ENCODE measurements around the gene SDK2. TPM values are rescaled to one million over a fixed set of nuclear protein-coding genes. Genes with fewer than 3 reads are reported as not detected.

Gene SDK2
- total and polyA plus RNA-seq, 2 of the 4 experiments (the other 2 are of a cell fraction): under 0.01 to 0.03 TPM

DNA sequence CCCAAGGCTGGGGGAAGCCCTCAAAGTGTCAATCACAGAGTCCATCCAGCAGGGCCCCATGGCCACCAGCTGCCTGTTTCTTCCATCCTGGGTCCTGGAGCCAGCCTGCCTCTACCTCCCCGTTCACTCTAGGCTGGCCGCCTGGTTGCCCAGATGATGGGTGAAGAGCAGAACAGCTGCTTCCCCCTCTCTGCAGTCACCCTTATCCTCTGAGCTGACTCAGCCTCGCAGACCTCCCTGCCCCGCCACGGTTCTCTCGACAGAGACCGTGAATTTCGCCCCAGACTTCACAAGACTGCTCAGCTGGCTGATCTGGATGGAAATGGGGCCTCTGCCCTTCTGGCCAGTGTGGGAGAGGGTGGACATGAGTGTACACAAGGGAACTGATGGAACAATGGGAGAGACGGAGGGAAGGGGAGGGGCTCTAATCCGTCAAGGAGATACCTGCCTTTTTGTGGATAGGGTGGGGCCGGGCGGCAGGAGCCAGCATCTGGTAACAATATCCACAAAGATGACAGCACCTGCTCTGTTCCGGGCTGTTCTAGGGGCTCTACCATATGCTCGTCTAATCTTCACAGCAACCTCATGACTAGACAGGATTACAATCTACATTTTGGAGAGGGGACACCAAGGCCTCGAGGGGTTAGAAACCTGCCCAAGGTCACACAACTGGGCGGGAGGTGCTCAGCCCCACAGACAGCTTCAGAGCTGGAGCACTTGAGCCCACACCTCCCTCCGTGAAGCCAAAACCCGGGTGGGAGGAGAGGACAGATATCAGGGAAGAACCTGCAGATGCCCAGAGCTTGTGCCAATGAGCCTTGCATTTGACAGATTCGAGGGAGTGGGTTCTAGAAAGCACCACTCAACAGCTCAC, 136.0 kb downstream of the SDK2 start:
- no peak overlapping the region for H2AK9ac ChIP-seq (replicated peaks; ENCODE audit: low read depth, low read length, poor library complexity)
- CTCF ChIA-PET: no interaction called here
- no peaks in the 10 kb centered on the region for H3K4me1 ChIP-seq (ENCODE audit: control insufficient read depth, insufficient read depth, low read length)
- H4K20me1 ChIP-seq (ENCODE audit: insufficient read depth, low read length): no peaks in the 10 kb centered on the region
- no peak overlapping the region for H2BK5ac ChIP-seq (ENCODE audit: low read depth, low read length, poor library complexity, severe bottlenecking)
- no peaks in the 10 kb centered on the region for H3K9me3 ChIP-seq (ENCODE audit: control insufficient read depth, insufficient read depth, low read length)
- H3K79me1 ChIP-seq (ENCODE audit: low read depth in 1 of 2, low read length in 2 of 2): no peaks in the 10 kb centered on the region
- H3K27me3 ChIP-seq (ENCODE audit: control insufficient read depth, insufficient read depth, low read length): no peaks in the 10 kb centered on the region
- intact Hi-C loops (cut with micrococcal nuclease) (no loop called here), dilution Hi-C loops (cut with HindIII; ENCODE audit: low sequenced_read_pairs, unreplicated experiment) (no loop called here), in situ Hi-C loops (cut with MboI; ENCODE audit: low sequenced_read_pairs) (no loop called here)
- H4K8ac ChIP-seq (ENCODE audit: low read depth in 2 of 2, low read length in 2 of 2): no peak overlapping the region
- no peaks in the 10 kb centered on the region for H3K36me3 ChIP-seq (ENCODE audit: control insufficient read depth, insufficient read depth, low read length)
- H4K5ac ChIP-seq (ENCODE audit: low read depth, low read length): no peak overlapping the region
- no peak overlapping the region for H3K4me3 ChIP-seq (ENCODE audit: insufficient read depth, low read depth, low read length)
- ATAC-seq (ENCODE audit: low read depth): no peak
- 73% methylated on average over 5 of the region's 19 CpGs; no CpG with 5 or more reads in 1 of the 2 experiments for WGBS, 2 experiments (ENCODE audit: extremely low coverage in 2 of 2, insufficient read length in 1 of 2)
- no peak overlapping the region for H3K4ac ChIP-seq (ENCODE audit: low read depth, low read length)
- no TSS peak for BruUV-seq (replicated peaks)
- H2AFZ ChIP-seq (replicated peaks; ENCODE audit: low read length, poor library complexity): no peak overlapping the region
- H3K9me1 ChIP-seq (ENCODE audit: insufficient read depth, low read length): no peaks in the 10 kb centered on the region
- no peak overlapping the region for H3K14ac ChIP-seq (replicated peaks; ENCODE audit: low read depth, low read length)
- no peak overlapping the region for H2BK20ac ChIP-seq (ENCODE audit: low read depth, low read length)
- TF ChIP-seq BHLHE40 (IDR thresholded peaks at IDR 0.05; ENCODE audit: low read depth, low read length): no peak
- no peak for TF ChIP-seq MXI1 (IDR thresholded peaks at IDR 0.05; ENCODE audit: borderline replicate concordance, low read depth, low read length)
- no peak for TF ChIP-seq CEBPB (IDR thresholded peaks at IDR 0.05; ENCODE audit: low read depth, low read length)
- no peak for TF ChIP-seq NFE2L2 (IDR thresholded peaks at IDR 0.05; ENCODE audit: low read depth, low read length)
- TF ChIP-seq RFX5 (IDR thresholded peaks at IDR 0.05; ENCODE audit: low read depth, low read length): no peak
- no peak for TF ChIP-seq RCOR1 (IDR thresholded peaks at IDR 0.05; ENCODE audit: insufficient replicate concordance, low read length)
- no peak for TF ChIP-seq CHD1 (IDR thresholded peaks at IDR 0.05; ENCODE audit: low read depth, low read length)
- no peak for TF ChIP-seq MAFK (IDR thresholded peaks at IDR 0.05; ENCODE audit: low read depth, low read length)
- TF ChIP-seq, protein P1, sequence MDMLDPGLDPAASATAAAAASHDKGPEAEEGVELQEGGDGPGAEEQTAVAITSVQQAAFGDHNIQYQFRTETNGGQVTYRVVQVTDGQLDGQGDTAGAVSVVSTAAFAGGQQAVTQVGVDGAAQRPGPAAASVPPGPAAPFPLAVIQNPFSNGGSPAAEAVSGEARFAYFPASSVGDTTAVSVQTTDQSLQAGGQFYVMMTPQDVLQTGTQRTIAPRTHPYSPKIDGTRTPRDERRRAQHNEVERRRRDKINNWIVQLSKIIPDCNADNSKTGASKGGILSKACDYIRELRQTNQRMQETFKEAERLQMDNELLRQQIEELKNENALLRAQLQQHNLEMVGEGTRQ (IDR thresholded peaks at IDR 0.05; ENCODE audit: low read depth, low read length): no peak
- POLR2A ChIA-PET (ENCODE audit: unreplicated experiment): no interaction called here
- no peak overlapping the region for H3K27ac ChIP-seq (ENCODE audit: insufficient read depth, low read length)
- H3K23ac ChIP-seq (ENCODE audit: low read depth, low read length): no peak overlapping the region
- no peak overlapping the region for H3K56ac ChIP-seq (ENCODE audit: extremely low read depth, insufficient read depth, low read length)
- no peak overlapping the region for H3K18ac ChIP-seq (ENCODE audit: low read depth, low read length)
- H2BK120ac ChIP-seq (ENCODE audit: low read depth, low read length): no peak overlapping the region
- H4K91ac ChIP-seq (ENCODE audit: insufficient read depth, low read depth, low read length): no peak overlapping the region
- DNase-seq: no peak
- H3K4me2 ChIP-seq (ENCODE audit: low read depth, low read length): no peak overlapping the region
- no peak overlapping the region for H3K9ac ChIP-seq (ENCODE audit: low read depth, low read length)
- H2BK15ac ChIP-seq (ENCODE audit: low read depth, low read length): no peak overlapping the region
- H2AK5ac ChIP-seq (ENCODE audit: low read depth, low read length): no peak overlapping the region
